GM18870 (cell line): Measurements from ENCODE around the gene SIGLEC6.

Experiments
- ATAC-seq: cut with Tn5 transposase; IDR thresholded peaks from one replicate; pipeline ENCODE4 v1.9.1; 2021; ENCODE audit warnings: moderate library complexity; ENCODE audit not compliant: unreplicated experiment

SIGLEC6 gene

GRCh38 chr19:51531349-51532315 is at the start of gene SIGLEC6:
SIGLEC6 (minus strand) TSS chr19:51531670; CDS start chr19:51531648, 22 bp downstream.
- ATAC-seq: no peak

- ATAC-seq: peak; percentile 61
Measured at GRCh38 chr19:51576850-51577249, 45.4 kb upstream of the SIGLEC6 start.

GRCh38 chr19:51573331-51573730 is 41.9 kb upstream of the SIGLEC6 start:
- no peak for ATAC-seq

- ATAC-seq: no peak
Measured at GRCh38 chr19:51572908-51573307, 41.4 kb upstream of the SIGLEC6 start.

GRCh38 chr19:51572410-51572809 is 40.9 kb upstream of the SIGLEC6 start:
- no peak for ATAC-seq

GRCh38 chr19:51571599-51571998 is 40.1 kb upstream of the SIGLEC6 start:
- no peak for ATAC-seq

GRCh38 chr19:51570962-51571575 is 39.6 kb upstream of the SIGLEC6 start, which contains the start of gene ZNF175:
ZNF175 (plus strand) TSS chr19:51571283; CDS start chr19:51573330, 2,047 bp downstream.
- ATAC-seq: peak; percentile 88

- no peak for ATAC-seq
Measured at GRCh38 chr19:51568456-51568855, 37.0 kb upstream of the SIGLEC6 start.

- no peak for ATAC-seq
Measured at GRCh38 chr19:51567583-51567982, 36.1 kb upstream of the SIGLEC6 start.

GRCh38 chr19:51566489-51567100 is 35.1 kb upstream of the SIGLEC6 start:
- ATAC-seq: no peak

GRCh38 chr19:51565583-51565982 is 34.1 kb upstream of the SIGLEC6 start:
- no peak for ATAC-seq

- ATAC-seq: no peak
Measured at GRCh38 chr19:51564791-51565190, 33.3 kb upstream of the SIGLEC6 start.

- ATAC-seq: no peak
Measured at GRCh38 chr19:51560339-51560738, 28.9 kb upstream of the SIGLEC6 start.

- no peak for ATAC-seq
Measured at GRCh38 chr19:51559240-51559639, 27.8 kb upstream of the SIGLEC6 start.

- ATAC-seq: no peak
Measured at GRCh38 chr19:51552996-51553725, 21.7 kb upstream of the SIGLEC6 start.

- no peak for ATAC-seq
Measured at GRCh38 chr19:51552608-51552995, 21.1 kb upstream of the SIGLEC6 start.

- no peak for ATAC-seq
Measured at GRCh38 chr19:51551673-51552432, 20.4 kb upstream of the SIGLEC6 start.

- no peak for ATAC-seq
Measured at GRCh38 chr19:51550848-51551672, 19.6 kb upstream of the SIGLEC6 start.
